Endodermal cell (in vitro differentiated cells): ENCODE measurements around the gene TRMT44. TPM values are rescaled to one million over a fixed set of nuclear protein-coding genes. Genes with fewer than 3 reads are reported as not detected.
"Not testable (repeated sequence)": the region's sequence is repeated elsewhere in the genome, so short reads cannot be mapped to it uniquely, and the experiment has no call there.

Experiments used
- DNase-seq: peaks from one replicate; pipeline ENCODE4 v3.0.0-alpha.2; 2017
- H3K27ac ChIP-seq: 2 replicates; pipeline ENCODE4 v1.5.1; 2013; ENCODE audit warnings: mild to moderate bottlenecking, low read depth, low read length, moderate library complexity
- H3K27me3 ChIP-seq: 2 replicates; pipeline ENCODE4 v1.6.1; 2013; ENCODE audit warnings: mild to moderate bottlenecking, low read length, moderate library complexity; ENCODE audit not compliant: insufficient read depth, control insufficient read depth, poor library complexity, severe bottlenecking
- H3K36me3 ChIP-seq: 2 replicates; pipeline ENCODE4 v1.7.0; 2013; ENCODE audit warnings: mild to moderate bottlenecking, low read length, moderate library complexity; ENCODE audit not compliant: control insufficient read depth, insufficient read depth
- H3K4me1 ChIP-seq: one replicate; pipeline ENCODE4 v1.7.0; 2013; ENCODE audit warnings: low read length; ENCODE audit not compliant: control insufficient read depth, insufficient read depth
- H3K4me3 ChIP-seq: 2 replicates; pipeline ENCODE4 v1.5.1; 2013; ENCODE audit warnings: mild to moderate bottlenecking, low read length, moderate library complexity
- H3K9ac ChIP-seq: 2 replicates; pipeline ENCODE4 v1.6.1; 2013; ENCODE audit warnings: mild to moderate bottlenecking, low read length, moderate library complexity; ENCODE audit not compliant: poor library complexity, severe bottlenecking; ENCODE audit errors: extremely low read depth
- H3K9me3 ChIP-seq: 2 replicates; pipeline ENCODE4 v1.6.1; 2013; ENCODE audit warnings: mild to moderate bottlenecking, low read length, moderate library complexity; ENCODE audit not compliant: control insufficient read depth
- H3K27ac Mint-ChIP-seq: 2 replicates; pipeline ENCODE4 v1.8.0; 2020; ENCODE audit warnings: mixed read lengths
- H3K27me3 Mint-ChIP-seq: 2 replicates; pipeline ENCODE4 v1.8.0; 2021; ENCODE audit warnings: mild to moderate bottlenecking, mixed read lengths; ENCODE audit not compliant: insufficient read depth
- H3K36me3 Mint-ChIP-seq: 2 replicates; pipeline ENCODE4 v1.8.0; 2020; ENCODE audit warnings: low read depth, mixed read lengths
- H3K4me1 Mint-ChIP-seq: 2 replicates; pipeline ENCODE4 v1.8.0; 2020; ENCODE audit warnings: mixed read lengths
- H3K4me3 Mint-ChIP-seq: 2 replicates; pipeline ENCODE4 v1.8.0; 2020; ENCODE audit warnings: mild to moderate bottlenecking, moderate library complexity, mixed read lengths
- H3K9me3 Mint-ChIP-seq: 2 replicates; pipeline ENCODE4 v1.8.0; 2020; ENCODE audit warnings: mild to moderate bottlenecking, mixed read lengths
- WGBS, 2 experiments: methylation state at CpG; one replicate each; pipeline versions ENCODE4 v1.1.5 to v1.1.7; 2013; ENCODE audit warnings: missing lambda C conversion rate in 2 of 2, mixed read lengths in 1 of 2; ENCODE audit not compliant: insufficient coverage in 1 of 2, insufficient read length in 1 of 2; 5-methylcytosine and 5-hydroxymethylcytosine counted together
- total RNA-seq, 2 donors: library from RNA; stranded (reverse); fragmentation: NEBNext Ultra II Directional in 1 of 2; extraction: Animal tissue kit (Norgen Biotek cat#: 25700) in 1 of 2; gene quantifications; 2 replicates in 1 of 2; 3 replicates in 1 of 2; pipeline ENCODE4 v1.2.1, GENCODE V29; 2021
- TF ChIP-seq, protein P1 (sequence below): fragments of 200-600 bp; sonication (generic); conservative IDR thresholded peaks from 2 replicates; pipeline ENCODE4 v1.5.0; 2021; ENCODE audit warnings: antibody characterized with exemption, mild to moderate bottlenecking

TRMT44 gene
- total RNA-seq, 2 donors from 2014 or later: 45.9 to 114 TPM

DNA sequence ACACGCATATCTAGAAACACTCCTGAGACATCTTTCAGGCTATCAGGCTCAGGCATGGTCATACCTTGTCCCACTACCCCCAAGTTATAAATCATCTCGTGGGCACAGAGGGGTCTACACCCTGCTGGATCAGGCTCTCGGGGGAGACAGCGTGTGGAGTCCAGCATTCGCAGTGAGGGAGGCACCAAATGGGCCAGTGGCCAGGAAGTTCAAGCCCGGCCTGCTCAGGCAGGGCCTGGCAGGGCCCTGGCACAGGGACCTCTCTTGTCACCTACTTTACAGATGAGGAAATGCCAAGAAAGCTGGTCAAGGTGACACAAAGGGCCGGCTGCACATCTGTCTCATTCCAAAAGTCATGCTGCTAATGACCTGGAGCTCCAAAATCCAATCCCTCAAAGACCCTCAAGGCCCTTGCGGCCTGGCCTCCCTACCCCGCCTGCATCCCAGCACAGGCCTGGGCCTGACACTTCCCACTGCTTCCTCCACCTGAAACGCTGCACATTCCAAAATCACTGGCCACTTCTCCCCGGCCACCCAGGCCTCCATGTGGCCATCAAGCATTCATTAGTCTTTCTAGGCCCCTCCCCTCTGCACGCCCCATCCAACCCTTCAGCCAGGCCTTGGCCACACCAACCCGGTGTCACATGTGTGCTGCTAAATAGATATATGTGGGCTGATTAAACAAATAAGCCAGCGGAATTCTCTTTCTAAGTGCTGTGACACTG lies 35.6 kb upstream of the TRMT44 start:
- DNase-seq: no peak
- no peaks in the 10 kb centered on the region for H3K27me3 ChIP-seq
- Mint-ChIP-seq H3K27ac (no peak overlapping the region), H3K27me3 (no peaks in the 10 kb centered on the region), H3K36me3 (peaks cover 70% of the 10 kb centered on the region), H3K9me3 (peaks cover 14% of the 10 kb centered on the region), H3K4me3 (no peak overlapping the region), H3K4me1 (no peaks in the 10 kb centered on the region)
- H3K4me1 ChIP-seq: no peaks in the 10 kb centered on the region
- 93 to 96% methylated on average over 7 to 14 of the region's 14 CpGs for WGBS, 2 experiments
- H3K27ac ChIP-seq: no peak overlapping the region
- H3K9me3 ChIP-seq: no peaks in the 10 kb centered on the region
- TF ChIP-seq, protein P1, sequence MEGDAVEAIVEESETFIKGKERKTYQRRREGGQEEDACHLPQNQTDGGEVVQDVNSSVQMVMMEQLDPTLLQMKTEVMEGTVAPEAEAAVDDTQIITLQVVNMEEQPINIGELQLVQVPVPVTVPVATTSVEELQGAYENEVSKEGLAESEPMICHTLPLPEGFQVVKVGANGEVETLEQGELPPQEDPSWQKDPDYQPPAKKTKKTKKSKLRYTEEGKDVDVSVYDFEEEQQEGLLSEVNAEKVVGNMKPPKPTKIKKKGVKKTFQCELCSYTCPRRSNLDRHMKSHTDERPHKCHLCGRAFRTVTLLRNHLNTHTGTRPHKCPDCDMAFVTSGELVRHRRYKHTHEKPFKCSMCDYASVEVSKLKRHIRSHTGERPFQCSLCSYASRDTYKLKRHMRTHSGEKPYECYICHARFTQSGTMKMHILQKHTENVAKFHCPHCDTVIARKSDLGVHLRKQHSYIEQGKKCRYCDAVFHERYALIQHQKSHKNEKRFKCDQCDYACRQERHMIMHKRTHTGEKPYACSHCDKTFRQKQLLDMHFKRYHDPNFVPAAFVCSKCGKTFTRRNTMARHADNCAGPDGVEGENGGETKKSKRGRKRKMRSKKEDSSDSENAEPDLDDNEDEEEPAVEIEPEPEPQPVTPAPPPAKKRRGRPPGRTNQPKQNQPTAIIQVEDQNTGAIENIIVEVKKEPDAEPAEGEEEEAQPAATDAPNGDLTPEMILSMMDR: no peak
- peaks cover 92% of the 10 kb centered on the region for H3K36me3 ChIP-seq
- H3K9ac ChIP-seq: no peak overlapping the region
- H3K4me3 ChIP-seq: no peak overlapping the region

DNA sequence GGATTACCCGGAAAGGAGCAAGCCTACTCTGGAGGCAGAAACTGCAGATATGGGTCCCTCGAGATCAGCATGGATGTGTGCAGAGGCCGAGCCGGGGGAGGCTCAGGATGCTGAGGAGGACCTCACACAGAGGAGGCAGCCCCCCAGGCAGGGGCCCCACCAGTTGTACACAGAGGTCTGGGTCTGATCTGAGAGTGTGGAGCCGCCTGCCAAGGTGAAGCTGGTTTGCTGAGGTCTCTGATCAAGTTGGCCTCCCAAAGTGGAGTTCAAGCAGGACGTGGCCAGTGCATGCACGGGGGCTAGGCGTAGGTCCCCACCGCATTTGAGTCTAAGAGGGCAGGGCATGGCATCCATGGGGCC lies 35.1 kb upstream of the TRMT44 start:
- 96% methylated on average over 7 to 9 of the region's 9 CpGs for WGBS, 2 experiments
- H3K36me3 Mint-ChIP-seq: peaks cover 71% of the 10 kb centered on the region
- no peak overlapping the region for H3K4me3 Mint-ChIP-seq

DNA sequence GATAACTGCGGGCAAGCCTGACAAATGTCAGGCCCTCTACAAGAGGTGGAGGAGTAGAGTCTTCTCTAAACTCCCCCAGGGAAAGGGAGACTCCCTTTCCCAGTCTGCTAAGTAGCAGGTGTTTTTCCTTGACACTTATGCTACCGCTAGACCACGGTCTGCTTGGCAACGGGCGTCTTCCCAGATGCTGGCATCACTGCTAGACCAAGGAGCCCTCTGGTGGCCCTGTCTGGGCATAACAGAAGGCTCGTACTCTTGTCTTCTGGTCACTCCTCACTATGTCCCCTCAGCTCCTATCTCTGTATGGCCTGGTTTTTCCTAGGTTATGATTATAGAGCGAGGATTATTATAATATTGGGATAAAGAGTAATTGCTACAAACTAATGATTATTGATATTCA lies 33.7 kb upstream of the TRMT44 start:
- TF ChIP-seq, protein P1: peak; percentile 71
- H3K4me1 Mint-ChIP-seq, H3K4me3 ChIP-seq, H3K9me3 ChIP-seq, H3K27me3 Mint-ChIP-seq, H3K27ac ChIP-seq, H3K4me3 Mint-ChIP-seq, H3K27ac Mint-ChIP-seq, DNase-seq, H3K27me3 ChIP-seq, H3K4me1 ChIP-seq, H3K9ac ChIP-seq: not testable (repeated sequence)
- peaks cover 96% of the 10 kb centered on the region for H3K36me3 ChIP-seq
- H3K9me3 Mint-ChIP-seq: peaks cover 14% of the 10 kb centered on the region
- WGBS, 2 experiments: 60 to 89% methylated on average over 2 to 6 of the region's 7 CpGs
- peaks cover 68% of the 10 kb centered on the region for H3K36me3 Mint-ChIP-seq

More for the DNA sequence above, 35.1 kb upstream of the TRMT44 start:
- peaks cover 14% of the 10 kb centered on the region for H3K9me3 Mint-ChIP-seq
- DNase-seq: no peak
- peaks cover 94% of the 10 kb centered on the region for H3K36me3 ChIP-seq
- H3K27ac Mint-ChIP-seq: no peak overlapping the region
- TF ChIP-seq, protein P1: no peak
- no peaks in the 10 kb centered on the region for H3K4me1 Mint-ChIP-seq
- no peak overlapping the region for H3K4me3 ChIP-seq
- H3K9ac ChIP-seq: no peak overlapping the region
- no peaks in the 10 kb centered on the region for H3K4me1 ChIP-seq
- H3K27me3 ChIP-seq: no peaks in the 10 kb centered on the region
- no peak overlapping the region for H3K27ac ChIP-seq
- H3K9me3 ChIP-seq: no peaks in the 10 kb centered on the region
- no peaks in the 10 kb centered on the region for H3K27me3 Mint-ChIP-seq
